Measurements from ENCODE around the gene KDM2A. TPM values are rescaled to one million over a fixed set of nuclear protein-coding genes. Genes with fewer than 3 reads are reported as not detected.
A peak's percentile ranks its signal among the peaks of the same experiment; 100 is the strongest.

Gene KDM2A
- total and polyA plus RNA-seq, 2 of the 13 experiments (the other 11 are each of a cell fraction or from before 2014, with no cell fraction given): 31.3 to 31.4 TPM

- WGBS (ENCODE audit: low lambda C conversion rate): 19% methylated on average over 9 of the region's 18 CpGs
- intact Hi-C loops (cut with micrococcal nuclease; ENCODE audit: unreplicated experiment) (loop anchor here (5.0 kb wide), 1 partner anchor 41 kb away; the partner anchor contains the start of gene SSH3), in situ Hi-C loops (cut with HindIII; ENCODE audit: extremely low pct_ligation_motif_present, low pct_unique_long_range_greater_than_20kb) (loop anchor here (5.0 kb wide), 2 partner anchors 56 to 121 kb away; no protein-coding TSS in a partner anchor)
- no peaks in the 10 kb centered on the region for H4K20me1 ChIP-seq (ENCODE audit: insufficient read depth, low read length)
- no TSS peak for BruUV-seq (replicated peaks)
- H3K79me2 ChIP-seq (ENCODE audit: insufficient read depth, low read length): peaks cover under 1% of the 10 kb centered on the region
- peak overlapping the region; percentile 97 for H3K4me2 ChIP-seq (ENCODE audit: low read depth, low read length)
- no peak overlapping the region for H3K9ac ChIP-seq (ENCODE audit: insufficient read depth, low read depth, low read length)
- H3K9me3 ChIP-seq (ENCODE audit: low read length): no peaks in the 10 kb centered on the region
- H3K36me3 ChIP-seq (replicated peaks in 1 of 2; ENCODE audit: control insufficient read depth in 1 of 2, insufficient read depth in 2 of 2, low read length in 2 of 2): peaks cover 0 to 3% of the 10 kb centered on the region in 2 experiments; a peak in 1 of 5 replicates
- H3K4me3 ChIP-seq (replicated peaks in 1 of 3; ENCODE audit: insufficient read depth in 1 of 3, low read depth in 2 of 3, low read length in 3 of 3): peak overlapping the region; percentile 18 to 49 (median 35); a peak in 3 of 6 replicates
- H3K27ac ChIP-seq (ENCODE audit: extremely low read length, insufficient read depth, low read length): no peak overlapping the region
- no peaks in the 10 kb centered on the region for H3K27me3 ChIP-seq (ENCODE audit: control insufficient read depth in 1 of 2, insufficient read depth in 2 of 2, low read length in 2 of 2)
- FAIRE-seq (no peak), DNase-seq (ENCODE audit: low spot score) (no peak), ATAC-seq (peak; percentile 32)
- no peak overlapping the region for H2AFZ ChIP-seq (ENCODE audit: low read length)
- TF ChIP-seq ZNF343 (CRISPR knock-in tag; IDR thresholded peaks at IDR 0.05) (no peak), TCF12 (IDR thresholded peaks at IDR 0.05) (no peak), TCF12 (CRISPR knock-in tag; IDR thresholded peaks at IDR 0.05) (no peak), REPIN1 (CRISPR knock-in tag; IDR thresholded peaks at IDR 0.05; ENCODE audit: borderline replicate concordance, low read depth) (no peak), CTCF (CRISPR knock-in tag; IDR thresholded peaks at IDR 0.05) (peak; percentile 32), ZNF644 (CRISPR knock-in tag; IDR thresholded peaks at IDR 0.05; ENCODE audit: low read depth) (no peak), SNAPC2 (CRISPR knock-in tag; IDR thresholded peaks at IDR 0.05) (no peak), KDM3A (CRISPR knock-in tag; IDR thresholded peaks at IDR 0.05; ENCODE audit: low read depth) (no peak), CHCHD3 (CRISPR knock-in tag; IDR thresholded peaks at IDR 0.05) (peak; percentile 34; the same call in 1 of the 2 replicates), FOXP1 (IDR thresholded peaks at IDR 0.05) (no peak), FOXP1 (CRISPR knock-in tag; IDR thresholded peaks at IDR 0.05) (no peak), DDIT3 (CRISPR knock-in tag; IDR thresholded peaks at IDR 0.05) (no peak), SP2 (CRISPR knock-in tag; IDR thresholded peaks at IDR 0.05) (0 out of 2 replicates have a peak, but pooled peaks have one; percentile 4)
- POLR2A ChIA-PET: interaction anchor here (0.6 to 3.0 kb wide), 10 partner anchors 16 to 157 kb away, joined by 3 to 24 read pairs (median 4); partner anchors contain the start of genes ANKRD13D, POLD4 and SSH3
- CTCF ChIA-PET (ENCODE audit: low intra/inter-chr PET ratio, low total read pairs): interaction anchor here (3.1 kb wide), 1 partner anchor 55 kb away, joined by 31 read pairs; no protein-coding TSS in a partner anchor
- peaks cover 81% of the 10 kb centered on the region for H3K4me1 ChIP-seq (ENCODE audit: insufficient read depth, low read length)
Observed at GRCh38 chr11:67261640-67261945, 142.5 kb downstream of the KDM2A start.
